C4-2B (cell line): ENCODE results near the gene LRRC36.

Experiments used
- H3K27ac ChIP-seq: fragments of 450-650 bp; 2 replicates; pipeline ENCODE4 v1.5.1; 2017
- CTCF ChIP-seq: fragments of 450-650 bp; conservative IDR thresholded peaks from 2 replicates; pipeline ENCODE4 v1.5.1; 2017; ENCODE audit warnings: mild to moderate bottlenecking
- ZFX ChIP-seq: fragments of 450-650 bp; IDR thresholded peaks from 2 replicates; pipeline ENCODE4 v1.6.1; 2017

Gene LRRC36

GRCh38 chr16:67400901-67401300 lies 74.3 kb downstream of the LRRC36 start:
- no peak for TF ChIP-seq ZFX
- TF ChIP-seq CTCF = no peak
- no peak overlapping the region for H3K27ac ChIP-seq

GRCh38 chr16:67403976-67404555 lies 77.5 kb downstream of the LRRC36 start:
- peak overlapping the region; percentile 94 for H3K27ac ChIP-seq
- TF ChIP-seq CTCF (no peak), ZFX (peak; percentile 21; the same call in 1 of the 2 replicates)

GRCh38 chr16:67404740-67405226 lies 78.2 kb downstream of the LRRC36 start:
- no peak for TF ChIP-seq CTCF
- TF ChIP-seq ZFX = no peak
- H3K27ac ChIP-seq = peak overlapping the region; percentile 94

GRCh38 chr16:67405336-67405735 lies 78.7 kb downstream of the LRRC36 start:
- TF ChIP-seq ZFX = no peak
- TF ChIP-seq CTCF = no peak
- H3K27ac ChIP-seq = peak overlapping the region; percentile 94

GRCh38 chr16:67406111-67406971 lies 79.7 kb downstream of the LRRC36 start:
- peak overlapping the region; percentile 94 for H3K27ac ChIP-seq
- TF ChIP-seq ZFX (no peak), CTCF (no peak)

GRCh38 chr16:67407176-67407787 lies 80.7 kb downstream of the LRRC36 start:
- TF ChIP-seq CTCF (no peak), ZFX (no peak)
- H3K27ac ChIP-seq = no peak overlapping the region; the same call in 1 of the 2 replicates
